Suppressor macrophage treated with lipopolysaccharide for 1 hour (primary cell): ENCODE measurements around the gene SLC30A2.
"Not testable (repeated sequence)": the region's sequence is repeated elsewhere in the genome, so short reads cannot be mapped to it uniquely, and the experiment has no call there.

Experiments used
- DNase-seq, 3 donors: peaks; one replicate each; pipeline ENCODE4 v3.0.0-alpha.2; 2020 to 2022

SLC30A2 gene

GRCh38 chr1:26045722-26046245 is at the start of gene SLC30A2:
TSS of gene SLC30A2 (minus strand) at chr1:26046118. CDS start at chr1:26045896, 222 bp downstream.
- DNase-seq: no peak

GRCh38 chr1:26094677-26095383 is 48.9 kb upstream of the SLC30A2 start:
- DNase-seq: no peak

GRCh38 chr1:26094076-26094669 is 48.3 kb upstream of the SLC30A2 start:
- DNase-seq: no peak

- DNase-seq: not testable (repeated sequence)
These were observed 47.7 kb upstream of the SLC30A2 start for GRCh38 chr1:26093569-26093968.

GRCh38 chr1:26092422-26092821 is 46.5 kb upstream of the SLC30A2 start:
- no peak for DNase-seq

GRCh38 chr1:26090893-26091292 is 45.0 kb upstream of the SLC30A2 start:
- no peak for DNase-seq

GRCh38 chr1:26089125-26089524 is 43.2 kb upstream of the SLC30A2 start:
- no peak for DNase-seq

- DNase-seq: no peak
These were observed 38.9 kb upstream of the SLC30A2 start for GRCh38 chr1:26084844-26085243.

- no peak for DNase-seq
These were observed 38.2 kb upstream of the SLC30A2 start for GRCh38 chr1:26084091-26084561.

- DNase-seq: no peak
These were observed 37.3 kb upstream of the SLC30A2 start for GRCh38 chr1:26083208-26083607.

GRCh38 chr1:26082020-26082350 is 36.1 kb upstream of the SLC30A2 start:
- no peak for DNase-seq

- no peak for DNase-seq
These were observed 35.5 kb upstream of the SLC30A2 start for GRCh38 chr1:26081267-26082019.

GRCh38 chr1:26079960-26080814 is 34.3 kb upstream of the SLC30A2 start:
- no peak for DNase-seq

- no peak for DNase-seq
These were observed 33.3 kb upstream of the SLC30A2 start for GRCh38 chr1:26079178-26079563.

GRCh38 chr1:26078286-26079177 is 32.6 kb upstream of the SLC30A2 start:
- no peak for DNase-seq

GRCh38 chr1:26077524-26077923 is 31.6 kb upstream of the SLC30A2 start:
- no peak for DNase-seq

- DNase-seq: peak in 2 of 3 donors; percentile 10 to 18
These were observed 29.7 kb upstream of the SLC30A2 start for GRCh38 chr1:26075421-26076144.

GRCh38 chr1:26072305-26072704 is 26.4 kb upstream of the SLC30A2 start:
- DNase-seq: peak in 2 of 3 donors; percentile 28 to 50

- DNase-seq: no peak
These were observed 25.0 kb upstream of the SLC30A2 start for GRCh38 chr1:26070963-26071342.

GRCh38 chr1:26070296-26070962 is 24.5 kb upstream of the SLC30A2 start:
- peak in 2 of 3 donors; percentile 11 to 21 for DNase-seq
